GM12801 (cell line): ENCODE results near the gene OLFM3.

Source experiments
- CTCF ChIP-seq: IDR thresholded peaks from one replicate; pipeline ENCODE4 v1.5.1; 2011; ENCODE audit warnings: control low read depth; ENCODE audit not compliant: insufficient read length; ENCODE audit errors: extremely low read depth

The OLFM3 gene

GRCh38 chr1:101820071-101820470 is 176.7 kb downstream of the OLFM3 start:
- TF ChIP-seq CTCF, result no peak

- TF ChIP-seq CTCF, result no peak
Measured at GRCh38 chr1:101816262-101816661, 180.5 kb downstream of the OLFM3 start.

GRCh38 chr1:101798417-101798816 is 198.3 kb downstream of the OLFM3 start:
- no peak for TF ChIP-seq CTCF

- no peak for TF ChIP-seq CTCF
Measured at GRCh38 chr1:101797722-101798121, 199.0 kb downstream of the OLFM3 start.

- TF ChIP-seq CTCF, result no peak
Measured at GRCh38 chr1:101781201-101781831, 215.4 kb downstream of the OLFM3 start.

GRCh38 chr1:101769520-101769919 is 227.2 kb downstream of the OLFM3 start:
- TF ChIP-seq CTCF, result no peak

- no peak for TF ChIP-seq CTCF
Measured at GRCh38 chr1:101757985-101758384, 238.7 kb downstream of the OLFM3 start.

- TF ChIP-seq CTCF, result no peak
Measured at GRCh38 chr1:101756411-101756810, 240.3 kb downstream of the OLFM3 start.
